Mesothelial cell of epicardium (in vitro differentiated cells): Measurements from ENCODE around the gene PRICKLE4. TPM values are rescaled to one million over a fixed set of nuclear protein-coding genes. Genes with fewer than 3 reads are reported as not detected.
A peak's percentile ranks its signal among the peaks of the same experiment; 100 is the strongest.

Experiments
- DNase-seq, 2 experiments: peaks; one replicate each; pipeline ENCODE4 v3.0.0; 2021; ENCODE audit warnings: low spot score in 2 of 2; ENCODE audit not compliant: unreplicated experiment in 2 of 2
- H3K27ac Mint-ChIP-seq: 2 replicates; pipeline ENCODE4 v1.8.0; 2021; ENCODE audit warnings: mixed read lengths
- H3K27me3 Mint-ChIP-seq: 2 replicates; pipeline ENCODE4 v1.8.0; 2021; ENCODE audit warnings: low read depth, mixed read lengths
- H3K36me3 Mint-ChIP-seq: 2 replicates; pipeline ENCODE4 v1.8.0; 2021; ENCODE audit warnings: mixed read lengths
- H3K4me1 Mint-ChIP-seq: 2 replicates; pipeline ENCODE4 v1.8.0; 2021; ENCODE audit warnings: mixed read lengths
- H3K4me3 Mint-ChIP-seq: 2 replicates; pipeline ENCODE4 v1.8.0; 2021; ENCODE audit warnings: mild to moderate bottlenecking, moderate library complexity, mixed read lengths
- H3K9me3 Mint-ChIP-seq: 2 replicates; pipeline ENCODE4 v1.8.0; 2021; ENCODE audit warnings: mixed read lengths
- total RNA-seq: library from RNA; stranded (reverse); gene quantifications from 3 replicates; pipeline ENCODE4 v1.2.1, GENCODE V29; 2021
- TF ChIP-seq, protein P1 (sequence below): fragments of 200-600 bp; sonication (generic); IDR thresholded peaks from one replicate; pipeline ENCODE4 v1.5.0; 2021; ENCODE audit warnings: antibody characterized with exemption; ENCODE audit not compliant: unreplicated experiment

The PRICKLE4 gene
- total RNA-seq, 1 donor from 2014 or later: 4.5 TPM

- DNase-seq: peak; percentile 99 to 100
- peak within 1 kb of the TSS; percentile 88 for H3K4me3 Mint-ChIP-seq
Observed at GRCh38 chr6:41779788-41780550, 613 bp upstream of the PRICKLE4 start, which contains the start of gene FRS3. Gene FRS3 (minus strand): TSS chr6:41779900. CDS start chr6:41776987, 2,913 bp downstream.

DNA sequence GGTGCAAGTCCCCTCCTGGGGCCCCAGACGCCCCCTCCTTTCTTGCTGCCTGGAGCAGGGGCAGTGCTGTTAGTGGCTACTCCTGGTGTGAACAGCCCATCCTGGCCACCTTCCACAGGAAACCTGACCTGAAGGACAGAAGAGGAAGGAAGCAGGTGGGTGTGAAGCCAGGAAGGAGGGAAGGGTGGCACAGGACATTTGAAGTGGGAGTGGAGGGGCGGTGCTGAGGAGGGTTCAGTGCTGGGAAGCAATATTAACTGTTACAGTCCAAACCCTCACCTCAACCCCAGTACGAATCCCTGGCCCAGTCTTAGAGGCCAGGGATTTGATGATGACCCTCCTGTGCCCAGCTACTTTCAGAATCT is 766 bp downstream of the PRICKLE4 start:
- peak overlapping the region; percentile 88 for H3K4me3 Mint-ChIP-seq
- peak overlapping the region; percentile 14 for H3K27ac Mint-ChIP-seq
- no peaks in the 10 kb centered on the region for H3K36me3 Mint-ChIP-seq
- no peak for DNase-seq
- peaks cover 11% of the 10 kb centered on the region for H3K27me3 Mint-ChIP-seq
- no peaks in the 10 kb centered on the region for H3K9me3 Mint-ChIP-seq
- H3K4me1 Mint-ChIP-seq: peaks cover 31% of the 10 kb centered on the region
- TF ChIP-seq, protein P1, sequence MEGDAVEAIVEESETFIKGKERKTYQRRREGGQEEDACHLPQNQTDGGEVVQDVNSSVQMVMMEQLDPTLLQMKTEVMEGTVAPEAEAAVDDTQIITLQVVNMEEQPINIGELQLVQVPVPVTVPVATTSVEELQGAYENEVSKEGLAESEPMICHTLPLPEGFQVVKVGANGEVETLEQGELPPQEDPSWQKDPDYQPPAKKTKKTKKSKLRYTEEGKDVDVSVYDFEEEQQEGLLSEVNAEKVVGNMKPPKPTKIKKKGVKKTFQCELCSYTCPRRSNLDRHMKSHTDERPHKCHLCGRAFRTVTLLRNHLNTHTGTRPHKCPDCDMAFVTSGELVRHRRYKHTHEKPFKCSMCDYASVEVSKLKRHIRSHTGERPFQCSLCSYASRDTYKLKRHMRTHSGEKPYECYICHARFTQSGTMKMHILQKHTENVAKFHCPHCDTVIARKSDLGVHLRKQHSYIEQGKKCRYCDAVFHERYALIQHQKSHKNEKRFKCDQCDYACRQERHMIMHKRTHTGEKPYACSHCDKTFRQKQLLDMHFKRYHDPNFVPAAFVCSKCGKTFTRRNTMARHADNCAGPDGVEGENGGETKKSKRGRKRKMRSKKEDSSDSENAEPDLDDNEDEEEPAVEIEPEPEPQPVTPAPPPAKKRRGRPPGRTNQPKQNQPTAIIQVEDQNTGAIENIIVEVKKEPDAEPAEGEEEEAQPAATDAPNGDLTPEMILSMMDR: no peak

More at GRCh38 chr6:41779788-41780550, 613 bp upstream of the PRICKLE4 start, which contains the start of gene FRS3:
- TF ChIP-seq, protein P1: peak; percentile 84
- H3K27me3 Mint-ChIP-seq: peaks cover 11% of the 10 kb centered on the region
- H3K4me1 Mint-ChIP-seq: peaks cover 24% of the 10 kb centered on the region
- H3K36me3 Mint-ChIP-seq: peaks cover 3% of the 10 kb centered on the region
- H3K27ac Mint-ChIP-seq: peak within 1 kb of the TSS; percentile 88
- no peaks in the 10 kb centered on the region for H3K9me3 Mint-ChIP-seq

DNA sequence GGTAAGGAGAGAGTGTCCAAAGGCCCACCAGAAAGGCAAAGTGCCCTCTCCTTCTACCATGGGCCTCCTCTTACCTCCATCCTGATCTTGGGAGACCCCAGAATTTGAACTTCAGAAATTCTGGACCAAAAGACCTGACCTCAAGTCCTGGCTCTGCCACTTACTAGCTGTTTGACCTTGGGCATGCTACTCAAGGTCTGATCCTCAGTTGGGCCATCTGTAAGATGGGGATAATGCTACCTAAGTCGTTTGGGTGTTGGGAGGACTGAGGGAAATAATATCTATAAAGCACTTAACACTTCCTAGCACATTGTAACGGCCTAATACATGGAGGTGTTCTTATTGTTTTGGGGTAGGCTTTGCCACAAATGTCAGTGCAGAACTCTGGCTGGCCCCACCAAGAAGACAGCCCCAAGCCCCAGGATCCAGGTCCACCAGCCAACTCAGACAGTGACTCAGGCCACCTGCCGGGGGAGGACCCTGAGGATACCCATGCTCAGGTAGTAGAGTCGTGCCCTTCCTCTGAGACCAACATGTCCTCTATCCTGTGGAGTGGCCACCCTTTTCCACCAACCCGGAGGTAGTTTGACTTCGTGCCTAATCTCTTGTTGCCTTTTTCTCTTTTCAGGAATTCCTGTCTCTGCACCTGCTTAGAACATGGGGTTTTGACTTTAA is 2.7 kb downstream of the PRICKLE4 start:
- H3K9me3 Mint-ChIP-seq: no peaks in the 10 kb centered on the region
- DNase-seq: no peak
- no peak overlapping the region for H3K27ac Mint-ChIP-seq
- H3K4me1 Mint-ChIP-seq: peaks cover 31% of the 10 kb centered on the region
- peaks cover 11% of the 10 kb centered on the region for H3K27me3 Mint-ChIP-seq
- H3K4me3 Mint-ChIP-seq: no peak overlapping the region
- H3K36me3 Mint-ChIP-seq: no peaks in the 10 kb centered on the region
- TF ChIP-seq, protein P1: no peak

GRCh38 chr6:41784581-41785171 is 4.1 kb downstream of the PRICKLE4 start:
- peaks cover 3% of the 10 kb centered on the region for H3K36me3 Mint-ChIP-seq
- H3K27me3 Mint-ChIP-seq: peaks cover 11% of the 10 kb centered on the region
- TF ChIP-seq, protein P1: no peak
- no peak overlapping the region for H3K4me3 Mint-ChIP-seq
- no peaks in the 10 kb centered on the region for H3K9me3 Mint-ChIP-seq
- no peak overlapping the region for H3K27ac Mint-ChIP-seq
- peaks cover 33% of the 10 kb centered on the region for H3K4me1 Mint-ChIP-seq
- DNase-seq: no peak

DNA sequence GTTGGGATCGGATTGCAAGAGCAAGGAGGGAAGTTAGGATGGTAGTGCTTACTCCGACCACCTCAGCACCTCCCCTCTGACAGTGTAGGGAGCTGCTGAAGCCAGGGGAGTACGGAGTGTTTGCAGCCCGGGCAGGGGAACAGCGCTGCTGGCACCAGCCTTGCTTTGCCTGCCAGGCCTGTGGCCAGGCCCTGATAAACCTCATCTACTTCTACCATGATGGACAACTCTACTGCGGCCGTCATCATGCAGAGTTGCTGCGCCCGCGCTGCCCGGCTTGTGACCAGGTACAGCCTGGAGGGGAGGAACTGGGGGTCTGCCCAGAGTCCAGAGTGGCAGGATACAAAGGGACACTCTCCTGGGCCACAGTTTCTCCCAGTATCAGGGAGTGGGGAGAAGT is 4.7 kb downstream of the PRICKLE4 start:
- Mint-ChIP-seq H3K4me1 (peaks cover 33% of the 10 kb centered on the region), H3K4me3 (peak overlapping the region; percentile 64), H3K27me3 (peaks cover 11% of the 10 kb centered on the region), H3K27ac (no peak overlapping the region), H3K36me3 (peaks cover 4% of the 10 kb centered on the region), H3K9me3 (no peaks in the 10 kb centered on the region)
- TF ChIP-seq, protein P1: no peak
- DNase-seq: no peak
